NOMO-1 (cell line): ENCODE data around the gene SNX14.
"Not testable (repeated sequence)": the region's sequence is repeated elsewhere in the genome, so short reads cannot be mapped to it uniquely, and the experiment has no call there.

Source experiments
- DNase-seq, 2 experiments: peaks; one replicate each; lab custom pipeline; 2025; ENCODE audit not compliant: unreplicated experiment in 2 of 2; lab: John Stamatoyannopoulos, UW

SNX14 gene

GRCh38 chr6:85585741-85586140 lies 7.9 kb downstream of the SNX14 start:
- peak in 1 of 2 experiments; percentile 22 for DNase-seq

DNA sequence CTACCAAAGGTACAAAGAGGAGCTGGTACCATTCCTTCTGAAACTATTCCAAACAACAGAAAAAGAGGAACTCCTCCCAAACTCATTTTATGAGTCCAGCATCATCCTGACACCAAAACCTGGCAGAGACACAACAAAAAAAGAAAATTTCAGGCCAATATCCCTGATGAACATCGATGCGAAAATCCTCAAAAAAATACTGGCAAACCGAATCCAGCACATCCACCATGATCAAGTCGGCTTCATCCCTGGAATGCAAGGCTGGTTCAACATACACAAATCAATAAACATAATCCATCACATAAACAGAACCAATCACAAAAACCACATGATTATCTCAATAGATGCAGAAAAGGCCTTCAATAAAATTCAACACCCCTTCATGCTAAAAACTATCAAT lies 10.8 kb downstream of the SNX14 start:
- not testable (repeated sequence) for DNase-seq

GRCh38 chr6:85581572-85581971 lies 12.1 kb downstream of the SNX14 start:
- DNase-seq = no peak

DNA sequence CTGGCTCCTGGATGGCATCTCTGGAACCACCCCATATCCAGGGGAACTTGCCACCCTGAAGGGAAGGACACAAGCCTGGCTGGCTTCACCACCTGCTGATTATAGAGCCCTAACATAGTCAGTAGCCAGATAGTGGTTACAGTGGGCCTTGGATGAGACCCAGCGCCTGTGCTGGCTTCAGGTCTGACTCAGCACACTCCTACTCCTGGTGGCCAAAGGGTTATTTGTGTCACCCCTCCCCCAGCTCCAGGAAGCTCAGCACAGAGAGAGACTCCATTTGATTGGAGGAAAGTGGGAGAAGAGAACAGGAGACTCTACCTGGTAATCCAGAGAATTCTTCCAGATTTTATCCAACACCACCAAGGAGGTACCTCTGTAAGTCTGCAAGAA lies 12.8 kb downstream of the SNX14 start:
- DNase-seq = no peak

DNA sequence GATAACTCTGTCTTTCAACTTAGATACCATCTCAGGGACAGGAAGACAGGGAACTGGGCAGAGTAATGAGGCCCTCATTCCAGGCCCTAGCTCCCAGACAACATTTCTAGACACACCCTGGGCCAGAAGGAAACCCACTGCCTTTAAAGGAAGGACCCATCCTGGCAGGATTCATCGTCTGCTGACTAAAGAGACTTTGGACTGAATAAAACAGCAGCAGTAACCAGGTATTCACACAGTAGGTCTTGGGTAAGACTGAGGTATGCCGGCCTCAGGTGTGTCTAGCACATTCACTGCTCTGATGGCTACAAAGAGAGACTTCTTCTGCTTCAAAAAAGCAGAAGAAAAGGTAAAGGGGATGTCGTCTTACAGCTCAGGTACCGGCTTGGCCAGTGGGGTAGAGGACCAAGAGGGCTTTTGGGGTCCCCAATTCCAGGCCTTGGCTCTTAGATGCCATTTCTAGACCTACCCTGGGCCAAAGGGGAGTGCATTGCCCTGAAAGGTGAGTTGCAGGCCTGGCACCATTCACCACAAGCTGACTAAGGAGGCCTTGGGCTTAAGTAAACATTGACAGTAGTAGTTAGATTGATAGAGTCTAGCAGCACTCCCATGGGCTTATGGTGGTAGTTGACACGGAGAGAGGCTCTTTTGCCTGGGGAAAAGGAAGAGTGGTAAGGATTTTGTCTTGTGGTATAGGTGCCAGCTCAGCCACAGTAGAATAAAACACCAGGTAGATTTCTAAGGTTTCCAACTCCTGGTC lies 13.4 kb downstream of the SNX14 start:
- DNase-seq = no peak

DNA sequence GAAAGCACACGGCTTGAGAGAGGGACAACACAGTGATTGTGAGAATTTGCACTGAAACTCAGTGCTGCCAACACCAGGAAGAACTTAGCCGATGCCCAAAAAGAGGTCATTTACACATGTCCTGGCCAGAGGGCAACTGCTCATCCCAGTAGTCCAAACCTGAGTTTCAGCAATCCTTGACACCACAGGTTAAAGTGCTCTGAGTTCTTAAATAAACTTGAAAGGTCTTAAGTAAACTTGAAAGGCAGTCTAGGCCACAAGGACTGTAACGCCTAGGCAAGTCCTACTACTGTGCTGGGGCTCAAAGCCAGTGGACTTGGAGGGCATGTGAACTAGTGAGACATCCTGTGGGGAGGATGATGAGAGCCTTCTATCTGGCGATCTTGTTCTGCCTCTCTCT lies 14.1 kb downstream of the SNX14 start:
- DNase-seq = no peak

GRCh38 chr6:85576476-85576875 lies 17.2 kb downstream of the SNX14 start:
- DNase-seq = no peak

GRCh38 chr6:85574932-85575598 lies 18.6 kb downstream of the SNX14 start:
- no peak for DNase-seq

DNA sequence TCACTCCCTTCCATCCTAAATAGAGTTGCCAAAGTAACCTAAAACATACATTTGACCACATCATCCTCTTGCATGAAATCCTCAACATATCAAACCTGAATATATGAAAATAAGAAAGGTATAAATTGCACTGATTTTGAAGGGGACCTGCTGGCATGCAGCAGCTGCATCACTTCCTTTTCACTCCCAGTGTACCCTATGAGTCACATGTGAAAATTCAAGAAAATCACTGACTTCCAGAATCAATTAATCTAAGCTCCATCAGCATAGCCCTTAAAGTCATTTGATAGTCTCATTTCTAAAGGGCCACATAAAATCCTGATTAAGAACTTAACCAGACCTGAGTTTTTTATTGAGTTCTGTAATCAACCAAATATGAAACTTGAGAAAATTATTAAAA lies 24.3 kb downstream of the SNX14 start:
- no peak for DNase-seq

GRCh38 chr6:85568411-85568810 lies 25.2 kb downstream of the SNX14 start:
- peak in 1 of 2 experiments; percentile 9 for DNase-seq

DNA sequence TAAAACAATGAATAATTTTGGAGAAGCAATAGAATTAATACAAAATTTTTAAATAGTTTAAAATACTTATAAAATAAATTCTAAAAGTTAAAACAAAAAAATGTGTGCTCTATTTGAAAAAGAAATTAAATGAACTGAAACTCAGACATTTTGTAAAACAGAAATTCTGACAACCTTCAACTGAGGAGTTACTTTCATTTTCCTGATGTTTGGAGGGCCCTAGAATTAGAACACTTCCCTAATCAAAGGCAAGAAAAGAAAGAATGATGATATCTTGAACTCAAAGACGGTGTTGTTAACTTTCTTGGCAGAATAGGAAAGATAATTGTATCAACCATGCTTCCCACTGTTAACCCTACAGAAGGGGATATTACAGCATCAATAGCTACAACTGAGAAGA lies 27.9 kb downstream of the SNX14 start:
- no peak for DNase-seq

DNA sequence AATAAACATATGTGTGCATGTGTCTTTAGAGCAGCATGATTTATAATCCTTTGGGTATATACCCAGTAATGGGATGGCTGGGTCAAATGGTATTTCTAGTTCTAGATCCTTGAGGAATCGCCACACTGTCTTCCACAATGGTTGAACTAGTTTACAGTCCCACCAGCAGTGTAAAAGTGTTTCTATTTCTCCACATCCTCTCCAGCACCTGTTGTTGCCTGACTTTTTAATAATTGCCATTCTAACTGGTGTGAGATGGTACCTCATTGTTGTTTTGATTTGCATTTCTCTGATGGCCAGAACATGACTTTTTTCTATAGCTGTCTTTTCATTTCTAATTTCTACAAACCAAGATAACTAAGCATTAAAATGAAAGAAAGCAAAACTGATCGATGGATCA lies 29.4 kb downstream of the SNX14 start:
- not testable (repeated sequence) for DNase-seq

DNA sequence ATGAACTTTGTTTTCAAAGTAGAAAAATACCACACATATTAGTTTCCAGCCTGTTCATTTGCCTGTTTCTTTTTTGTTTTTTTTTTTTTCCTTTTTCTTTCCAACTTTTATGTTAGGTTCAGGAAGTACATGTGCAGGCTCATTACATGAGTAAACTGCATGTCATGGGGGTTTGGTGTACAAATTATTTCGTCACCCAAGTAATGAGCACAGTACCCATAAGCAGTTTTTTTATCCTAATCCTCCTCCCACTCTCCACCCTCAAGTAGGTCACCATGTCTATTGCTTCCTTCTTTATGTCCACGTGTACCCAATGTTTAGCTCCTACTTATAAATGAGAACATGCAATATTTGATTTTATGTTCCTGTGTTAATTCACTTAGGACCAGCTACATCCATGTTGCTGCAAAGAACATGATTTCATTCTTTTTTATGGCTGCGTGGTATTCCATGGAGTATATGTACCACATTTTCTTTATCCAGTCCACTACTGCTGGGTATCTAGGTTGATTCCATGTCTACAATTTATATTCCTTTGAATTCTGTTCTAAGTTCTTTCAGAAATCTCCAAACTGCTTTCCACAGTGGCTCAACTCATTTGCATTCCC lies 31.8 kb downstream of the SNX14 start:
- no peak for DNase-seq

GRCh38 chr6:85556992-85557668 lies 36.5 kb downstream of the SNX14 start:
- DNase-seq = no peak

DNA sequence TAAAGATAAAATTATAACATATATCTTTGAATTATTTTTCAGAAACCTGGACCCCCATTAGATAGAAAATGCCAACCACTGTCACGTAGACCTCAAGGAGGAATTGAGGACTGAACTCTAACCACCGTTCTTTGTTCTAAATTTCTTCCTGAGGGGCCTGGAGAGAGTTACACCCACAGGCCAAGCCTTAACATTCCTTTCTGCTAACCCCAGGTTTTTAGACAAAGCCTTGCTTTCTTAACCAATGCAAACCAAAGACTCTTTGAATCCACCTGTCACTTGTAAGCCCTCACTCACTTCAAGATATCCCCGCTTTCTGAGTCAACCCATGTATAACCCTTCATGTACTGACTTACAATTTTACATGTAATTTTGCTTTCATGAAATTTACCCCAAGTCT lies 41.0 kb downstream of the SNX14 start:
- DNase-seq = no peak

DNA sequence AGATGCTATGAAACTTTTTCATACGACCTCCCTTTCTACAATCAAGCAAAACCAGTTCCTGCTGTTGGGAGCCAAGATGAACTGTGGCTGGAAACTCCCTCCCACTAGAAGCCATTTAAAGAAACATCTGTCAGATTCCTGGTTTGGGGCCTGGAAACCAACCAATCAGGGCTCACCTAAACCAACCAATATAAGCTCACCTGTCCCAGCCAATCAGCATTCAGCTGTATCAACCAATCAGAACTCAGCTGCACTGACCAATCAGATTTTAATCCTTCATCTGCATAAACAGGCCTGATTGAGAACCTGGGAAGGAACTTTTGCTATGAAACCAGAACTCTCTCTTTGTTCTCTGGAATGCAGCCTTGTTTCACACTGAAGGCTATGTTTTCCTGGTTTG lies 42.4 kb downstream of the SNX14 start:
- no peak for DNase-seq

GRCh38 chr6:85547719-85548118 lies 45.9 kb downstream of the SNX14 start:
- no peak for DNase-seq

DNA sequence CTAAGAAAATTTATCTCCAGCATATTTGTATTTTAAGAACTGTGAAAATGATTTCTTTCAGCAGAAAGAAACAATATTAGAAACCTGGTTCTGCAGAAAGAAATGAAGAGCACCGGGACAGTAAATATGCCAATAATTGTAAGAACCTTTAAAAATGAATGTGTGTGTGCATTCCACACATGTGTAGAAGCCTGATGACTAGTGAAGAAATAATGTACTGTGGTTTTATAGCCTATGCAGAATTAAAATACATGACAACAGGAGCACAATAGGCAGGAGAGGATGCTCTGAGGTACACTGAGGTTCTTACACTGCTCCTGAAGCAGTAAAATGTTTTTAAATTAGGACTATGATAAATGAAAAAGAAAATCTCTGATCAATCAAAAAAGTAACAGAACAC lies 48.9 kb downstream of the SNX14 start:
- DNase-seq = no peak

GRCh38 chr6:85537055-85537494 lies 56.6 kb downstream of the SNX14 start:
- peak in 1 of 2 experiments; percentile 14 for DNase-seq

DNA sequence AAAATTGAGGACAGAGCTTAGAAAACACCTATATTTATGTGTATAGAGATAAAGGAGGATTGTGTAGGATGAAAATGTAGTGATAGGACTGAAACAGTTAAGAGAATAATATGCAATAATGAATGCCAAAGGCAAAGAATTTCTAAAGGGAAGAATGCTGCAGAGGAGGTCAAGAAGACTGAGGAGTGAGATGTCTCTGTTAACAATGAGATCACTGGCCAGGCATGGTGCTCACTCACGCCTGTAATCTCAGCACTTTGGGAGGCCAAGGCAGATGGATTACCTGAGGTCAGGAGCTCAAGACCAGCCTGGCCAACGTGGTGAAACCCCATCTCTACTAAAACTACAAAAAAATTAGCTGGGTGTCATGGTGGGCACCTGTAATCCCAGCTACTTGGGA lies 69.4 kb downstream of the SNX14 start:
- DNase-seq = not testable (repeated sequence)

DNA sequence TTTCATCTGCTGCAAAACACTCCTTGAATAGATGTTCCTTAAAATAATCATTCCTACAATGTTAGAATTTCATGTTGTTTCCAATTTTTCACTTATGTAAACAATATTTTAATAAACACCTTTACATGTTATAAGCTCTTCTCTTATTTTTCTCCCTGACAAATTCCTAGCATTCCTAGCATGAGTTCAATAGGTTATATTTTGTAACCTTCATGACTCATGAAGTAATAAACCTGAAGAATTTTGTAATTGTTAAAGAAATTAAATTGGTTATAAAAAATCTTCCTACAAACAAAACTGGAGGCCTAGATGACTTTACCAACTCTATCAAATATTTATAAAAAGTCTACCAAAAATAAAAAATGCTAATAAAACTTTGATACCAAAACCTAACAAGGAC lies 77.5 kb downstream of the SNX14 start:
- no peak for DNase-seq
